IMR-90 (cell line): ENCODE results near the gene H6PD.

Experiments
- CEBPB ChIP-seq: IDR thresholded peaks from 2 replicates; pipeline ENCODE4 v1.6.1; 2012; ENCODE audit warnings: low read depth, low read length, improper control_type of control experiment
- CHD1 ChIP-seq: IDR thresholded peaks from 2 replicates; pipeline ENCODE4 v1.6.1; 2012; ENCODE audit warnings: low read depth, low read length, improper control_type of control experiment
- CTCF ChIP-seq: conservative IDR thresholded peaks from 2 replicates; pipeline ENCODE4 v1.5.1; 2012; ENCODE audit warnings: mild to moderate bottlenecking, low read depth, low read length, improper control_type of control experiment
- FOS ChIP-seq: fragments of 150-350 bp; IDR thresholded peaks from 2 replicates; pipeline ENCODE4 v1.6.1; 2016; ENCODE audit warnings: low read depth, low read length
- MAZ ChIP-seq: IDR thresholded peaks from 2 replicates; pipeline ENCODE4 v1.6.1; 2012; ENCODE audit warnings: low read depth, mild to moderate bottlenecking, low read length, improper control_type of control experiment, moderate library complexity, borderline replicate concordance
- RCOR1 ChIP-seq: IDR thresholded peaks from 2 replicates; pipeline ENCODE4 v1.6.1; 2012; ENCODE audit warnings: mild to moderate bottlenecking, low read length, improper control_type of control experiment; ENCODE audit not compliant: insufficient replicate concordance
- RFX5 ChIP-seq: IDR thresholded peaks from 2 replicates; pipeline ENCODE4 v1.8.0; 2012; ENCODE audit warnings: low read depth, mild to moderate bottlenecking, low read length, moderate library complexity
- USF2 ChIP-seq: fragments of 150-350 bp; IDR thresholded peaks from 2 replicates; pipeline ENCODE4 v1.6.1; 2017; ENCODE audit warnings: mild to moderate bottlenecking, antibody characterized with exemption, low read length, low read depth

- TF ChIP-seq CTCF (no peak), RFX5 (no peak), RCOR1 (no peak), FOS (no peak), USF2 (no peak), CEBPB (no peak), MAZ (no peak), CHD1 (no peak)
These were observed 77.7 kb downstream of the H6PD start for GRCh38 chr1:9312168-9312720.
